Astrocyte of the cerebellum (primary cell): ENCODE data around the gene SOAT1.

ENCODE experiments used
- DNase-seq: peaks from one replicate; pipeline ENCODE4 v3.0.0-alpha.2; 2011; ENCODE audit warnings: low read depth
- H3K4me3 ChIP-seq: 2 replicates; pipeline ENCODE4 v1.5.1; 2011; ENCODE audit warnings: mild to moderate bottlenecking, low read depth, low read length, moderate library complexity
- in situ Hi-C: cut with HindIII; loops from 2 replicates; pipeline ENCODE4 v1.10.0; 2017; ENCODE audit warnings: low sequenced_read_pairs
- TF ChIP-seq, protein P1 (sequence below): IDR thresholded peaks from 2 replicates; pipeline ENCODE4 v1.5.1; 2012; ENCODE audit warnings: low read length, low read depth, moderate library complexity, mild to moderate bottlenecking; ENCODE audit errors: missing control alignments

SOAT1 gene

DNA sequence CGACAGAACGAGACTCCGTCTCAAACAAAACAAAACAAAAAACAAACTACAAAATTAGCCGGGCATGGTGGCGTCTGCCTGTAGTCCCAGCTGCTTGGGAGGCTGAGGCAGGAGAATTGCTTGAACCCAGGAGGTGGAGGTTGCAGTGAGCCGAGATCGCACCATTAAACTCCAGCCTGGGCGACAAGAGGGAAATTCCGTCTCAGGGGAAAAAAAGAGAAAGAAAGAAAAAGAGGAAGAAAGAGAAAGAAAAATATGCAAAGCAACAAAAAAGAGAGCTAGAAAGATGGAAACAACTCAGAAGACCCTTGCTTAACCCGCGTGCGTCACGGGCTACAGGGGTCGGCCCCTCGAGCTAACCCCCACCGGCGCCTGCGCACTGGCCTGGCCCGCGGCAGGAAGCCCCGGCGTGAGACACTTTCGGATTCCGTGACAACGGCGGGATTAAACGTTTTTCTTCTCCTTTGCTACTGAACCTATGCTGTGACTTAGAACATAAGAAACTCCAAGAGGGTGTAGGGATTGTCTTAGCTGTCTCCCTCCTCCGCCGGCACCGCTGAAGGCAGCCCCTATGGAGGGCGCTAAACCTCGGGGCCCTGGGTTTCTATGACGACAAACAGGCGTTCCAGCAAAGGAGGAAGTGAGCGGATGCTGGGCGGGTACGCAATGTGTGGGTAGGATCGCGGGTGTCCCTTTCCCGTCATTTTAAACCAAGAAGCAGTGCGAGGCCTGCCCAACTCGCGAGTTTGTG is 71.9 kb downstream of the SOAT1 start, which contains the start of gene AXDND1:
TSS of gene AXDND1 (plus strand) at position 630 of the 751 bp plus-strand sequence. CDS start 539 bp downstream, outside the sequence.
- TF ChIP-seq, protein P1, sequence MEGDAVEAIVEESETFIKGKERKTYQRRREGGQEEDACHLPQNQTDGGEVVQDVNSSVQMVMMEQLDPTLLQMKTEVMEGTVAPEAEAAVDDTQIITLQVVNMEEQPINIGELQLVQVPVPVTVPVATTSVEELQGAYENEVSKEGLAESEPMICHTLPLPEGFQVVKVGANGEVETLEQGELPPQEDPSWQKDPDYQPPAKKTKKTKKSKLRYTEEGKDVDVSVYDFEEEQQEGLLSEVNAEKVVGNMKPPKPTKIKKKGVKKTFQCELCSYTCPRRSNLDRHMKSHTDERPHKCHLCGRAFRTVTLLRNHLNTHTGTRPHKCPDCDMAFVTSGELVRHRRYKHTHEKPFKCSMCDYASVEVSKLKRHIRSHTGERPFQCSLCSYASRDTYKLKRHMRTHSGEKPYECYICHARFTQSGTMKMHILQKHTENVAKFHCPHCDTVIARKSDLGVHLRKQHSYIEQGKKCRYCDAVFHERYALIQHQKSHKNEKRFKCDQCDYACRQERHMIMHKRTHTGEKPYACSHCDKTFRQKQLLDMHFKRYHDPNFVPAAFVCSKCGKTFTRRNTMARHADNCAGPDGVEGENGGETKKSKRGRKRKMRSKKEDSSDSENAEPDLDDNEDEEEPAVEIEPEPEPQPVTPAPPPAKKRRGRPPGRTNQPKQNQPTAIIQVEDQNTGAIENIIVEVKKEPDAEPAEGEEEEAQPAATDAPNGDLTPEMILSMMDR = no peak
- in situ Hi-C loops = no loop called here
- peak; percentile 40 for DNase-seq
- peak within 1 kb of the TSS; percentile 66 for H3K4me3 ChIP-seq

DNA sequence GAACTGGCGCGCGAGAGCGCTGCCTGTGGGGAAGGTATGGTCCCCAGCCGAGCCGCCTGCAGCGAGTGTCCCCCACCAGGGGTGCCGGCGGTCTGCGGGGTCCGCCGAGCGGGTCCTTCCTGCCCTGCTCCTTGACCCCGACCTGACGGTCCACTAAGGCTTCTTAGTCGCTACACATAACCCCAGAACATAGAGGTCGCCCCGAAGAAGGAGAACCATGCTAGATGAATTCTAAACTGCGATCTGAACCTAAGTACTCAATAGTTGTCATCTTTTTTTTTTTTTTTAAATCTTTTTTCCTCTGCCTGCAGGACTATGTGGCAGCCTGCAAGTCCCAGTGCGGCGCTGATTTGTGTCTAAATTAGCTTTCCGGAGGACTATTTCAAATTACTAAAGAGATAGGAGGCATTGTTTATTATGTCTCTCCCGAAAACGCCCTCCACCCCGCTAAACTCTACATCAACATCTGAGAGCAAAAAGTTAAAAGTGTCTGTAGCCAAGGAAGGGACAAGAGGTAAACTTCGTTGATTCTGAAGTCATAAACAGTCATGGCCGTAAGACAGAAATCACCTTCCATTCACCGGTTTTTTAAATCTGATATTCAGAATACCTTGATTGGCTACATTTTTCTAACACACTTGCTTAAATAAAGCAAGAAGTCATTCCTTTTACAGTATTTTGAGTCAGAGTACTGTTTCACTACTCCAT is 72.7 kb downstream of the SOAT1 start:
- no peak for DNase-seq
- peak overlapping the region; percentile 66 for H3K4me3 ChIP-seq
- TF ChIP-seq, protein P1 = no peak
- in situ Hi-C loops = no loop called here

DNA sequence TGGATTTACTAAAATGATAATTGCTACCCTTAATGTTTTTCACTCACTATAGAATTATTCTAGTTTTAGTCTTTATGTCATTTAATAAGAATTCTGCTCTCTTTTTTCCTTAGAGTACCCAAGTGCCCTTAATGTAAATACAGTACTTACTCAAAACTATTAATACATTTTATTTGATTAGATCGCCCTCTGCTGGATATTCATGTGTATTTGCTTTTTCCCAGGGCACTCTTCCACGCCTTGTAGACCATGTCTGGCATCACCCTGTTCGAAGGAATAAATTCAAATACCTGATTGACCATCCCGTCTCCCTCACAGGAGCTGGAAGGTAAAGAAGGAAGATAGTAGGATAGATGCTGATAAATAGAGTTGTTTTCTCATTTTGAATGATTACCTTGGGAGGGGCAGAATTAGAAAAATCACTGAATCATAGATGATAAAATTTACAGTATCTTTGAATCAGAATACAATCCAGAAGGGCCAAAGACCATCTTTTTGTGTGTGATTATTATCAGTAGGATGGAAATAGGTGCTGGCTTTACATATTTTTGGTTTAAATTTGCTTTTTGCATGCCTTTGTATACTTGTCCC is 76.2 kb downstream of the SOAT1 start:
- TF ChIP-seq, protein P1 = peak; percentile 47
- H3K4me3 ChIP-seq = no peak overlapping the region
- in situ Hi-C loops = no loop called here
- peak; percentile 65 for DNase-seq

DNA sequence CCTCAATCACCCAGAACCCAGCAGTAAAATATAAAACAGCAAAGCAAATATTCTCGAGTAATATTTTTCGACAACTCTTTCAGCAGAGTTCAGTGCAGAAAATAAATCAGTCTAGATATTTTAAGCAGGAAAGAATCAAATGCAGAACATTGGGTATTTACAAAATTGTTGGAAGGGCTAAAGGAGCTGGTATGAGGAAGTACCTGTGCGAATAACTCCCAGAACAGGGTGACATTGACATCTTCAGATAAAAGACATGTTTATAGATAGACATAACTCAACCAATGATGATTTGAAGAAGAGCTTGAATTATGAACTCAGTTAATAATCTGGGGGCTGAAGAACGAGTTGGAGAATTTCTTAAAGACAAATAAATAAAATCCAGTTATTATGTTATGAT is 78.6 kb downstream of the SOAT1 start:
- TF ChIP-seq, protein P1 = no peak
- no peak for DNase-seq
- no peak overlapping the region for H3K4me3 ChIP-seq
- in situ Hi-C loops = no loop called here

DNA sequence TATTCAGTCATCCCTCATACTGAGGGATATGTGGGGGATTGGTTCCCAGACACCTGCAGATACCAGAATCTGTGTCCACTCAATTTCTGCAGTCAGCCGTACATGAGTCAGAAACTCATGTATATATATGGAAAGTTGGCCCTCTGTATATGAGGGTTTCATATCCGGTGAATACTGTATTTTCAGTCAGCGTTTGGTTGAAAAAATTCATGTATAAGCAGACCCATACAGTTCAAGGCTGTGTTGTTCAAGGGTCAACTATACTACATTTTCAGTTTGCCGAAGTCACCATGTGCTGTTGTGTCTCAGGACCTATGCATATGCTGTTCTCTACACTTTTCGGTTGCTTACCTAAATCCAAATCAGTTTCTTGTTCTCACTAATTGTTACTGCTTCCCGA is 82.6 kb downstream of the SOAT1 start:
- TF ChIP-seq, protein P1 = no peak
- H3K4me3 ChIP-seq = no peak overlapping the region
- DNase-seq = no peak
- in situ Hi-C loops = no loop called here

DNA sequence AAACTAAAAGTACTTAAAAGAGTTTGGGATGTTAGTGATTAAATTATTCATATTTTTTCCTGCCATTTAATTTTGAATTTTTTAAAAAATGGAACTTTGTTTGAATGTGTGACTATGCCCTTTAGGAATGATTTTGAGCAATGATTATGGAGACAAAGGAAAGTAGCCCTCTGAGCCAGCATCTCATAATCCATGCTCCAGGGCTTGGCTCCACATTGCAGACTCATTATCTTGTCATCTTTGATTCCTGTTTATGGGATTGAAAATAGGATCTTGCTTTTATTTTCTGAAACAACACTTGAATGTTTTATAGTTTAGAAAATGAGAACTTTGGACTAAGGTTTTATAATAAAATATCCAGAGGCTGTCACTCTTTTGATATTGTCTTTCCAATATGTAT is 86.7 kb downstream of the SOAT1 start:
- TF ChIP-seq, protein P1 = no peak
- H3K4me3 ChIP-seq = no peak overlapping the region
- no peak for DNase-seq
- in situ Hi-C loops = no loop called here
